HG02870 (cell line): ENCODE data around the gene HMX1.

ENCODE experiments used
- ATAC-seq: cut with Tn5 transposase; IDR thresholded peaks from one replicate; pipeline ENCODE4 v1.9.1; 2021; ENCODE audit warnings: mild to moderate bottlenecking, moderate library complexity; ENCODE audit not compliant: unreplicated experiment

Gene HMX1

GRCh38 chr4:8910100-8910821, 38.6 kb upstream of the HMX1 start:
- ATAC-seq: no peak

GRCh38 chr4:8909548-8909947, 37.9 kb upstream of the HMX1 start:
- no peak for ATAC-seq

GRCh38 chr4:8908206-8908893, 36.7 kb upstream of the HMX1 start:
- ATAC-seq: no peak

GRCh38 chr4:8907596-8908205, 36.1 kb upstream of the HMX1 start:
- ATAC-seq: no peak

GRCh38 chr4:8906991-8907595, 35.5 kb upstream of the HMX1 start:
- ATAC-seq: no peak

GRCh38 chr4:8906668-8906970, 35.0 kb upstream of the HMX1 start:
- ATAC-seq: no peak

- ATAC-seq: no peak
These were observed 34.4 kb upstream of the HMX1 start for GRCh38 chr4:8905773-8906667.

- no peak for ATAC-seq
These were observed 33.7 kb upstream of the HMX1 start for GRCh38 chr4:8905226-8905772.

GRCh38 chr4:8904666-8905065, 33.0 kb upstream of the HMX1 start:
- no peak for ATAC-seq

GRCh38 chr4:8904041-8904501, 32.4 kb upstream of the HMX1 start:
- ATAC-seq: no peak

GRCh38 chr4:8901335-8901734, 29.7 kb upstream of the HMX1 start:
- ATAC-seq: no peak

- ATAC-seq: no peak
These were observed 28.9 kb upstream of the HMX1 start for GRCh38 chr4:8900588-8900987.

GRCh38 chr4:8898419-8898818, 26.8 kb upstream of the HMX1 start:
- ATAC-seq: no peak

- ATAC-seq: no peak
These were observed 25.9 kb upstream of the HMX1 start for GRCh38 chr4:8897251-8898167.

- no peak for ATAC-seq
These were observed 24.9 kb upstream of the HMX1 start for GRCh38 chr4:8896506-8896905.

GRCh38 chr4:8896071-8896470, 24.4 kb upstream of the HMX1 start:
- ATAC-seq: no peak

GRCh38 chr4:8895295-8895694, 23.7 kb upstream of the HMX1 start:
- ATAC-seq: no peak

GRCh38 chr4:8894424-8894816, 22.8 kb upstream of the HMX1 start:
- no peak for ATAC-seq

- ATAC-seq: no peak
These were observed 22.2 kb upstream of the HMX1 start for GRCh38 chr4:8893624-8894423.
